ENCODE data around the gene USP38.
"Not testable (repeated sequence)": the region's sequence is repeated elsewhere in the genome, so short reads cannot be mapped to it uniquely, and the experiment has no call there.

USP38 gene

GRCh38 chr4:143212566-143212965 is 27.8 kb downstream of the USP38 start:
- DNase-seq = no peak

GRCh38 chr4:143215873-143216272 is 31.2 kb downstream of the USP38 start:
- no peak for DNase-seq

GRCh38 chr4:143224255-143224654 is 39.5 kb downstream of the USP38 start:
- DNase-seq = no peak

- DNase-seq = no peak
These were observed 40.5 kb downstream of the USP38 start for GRCh38 chr4:143225167-143225566.

GRCh38 chr4:143230683-143231082 is 46.0 kb downstream of the USP38 start:
- DNase-seq = no peak

GRCh38 chr4:143232277-143232676 is 47.6 kb downstream of the USP38 start:
- no peak for DNase-seq

- DNase-seq = no peak
These were observed 49.4 kb downstream of the USP38 start for GRCh38 chr4:143234153-143234552.

GRCh38 chr4:143237195-143237594 is 52.5 kb downstream of the USP38 start:
- DNase-seq = not testable (repeated sequence)

GRCh38 chr4:143240939-143241679 is 56.4 kb downstream of the USP38 start:
- no peak for DNase-seq

- DNase-seq = no peak
These were observed 57.2 kb downstream of the USP38 start for GRCh38 chr4:143241892-143242291.

GRCh38 chr4:143243041-143243440 is 58.3 kb downstream of the USP38 start:
- no peak for DNase-seq

- no peak for DNase-seq
These were observed 62.3 kb downstream of the USP38 start for GRCh38 chr4:143246977-143247376.

GRCh38 chr4:143247866-143248265 is 63.1 kb downstream of the USP38 start:
- DNase-seq = no peak

- no peak for DNase-seq
These were observed 64.1 kb downstream of the USP38 start for GRCh38 chr4:143248827-143249226.

GRCh38 chr4:143250617-143251016 is 65.9 kb downstream of the USP38 start:
- DNase-seq = no peak

GRCh38 chr4:143251348-143251747 is 66.6 kb downstream of the USP38 start:
- no peak for DNase-seq

GRCh38 chr4:143251779-143252178 is 67.1 kb downstream of the USP38 start:
- DNase-seq = no peak

- DNase-seq = no peak
These were observed 67.8 kb downstream of the USP38 start for GRCh38 chr4:143252478-143252877.

GRCh38 chr4:143253166-143253565 is 68.4 kb downstream of the USP38 start:
- no peak for DNase-seq

- no peak for DNase-seq
These were observed 69.9 kb downstream of the USP38 start for GRCh38 chr4:143254491-143255226.

- no peak for DNase-seq
These were observed 71.7 kb downstream of the USP38 start for GRCh38 chr4:143256456-143256855.

GRCh38 chr4:143257356-143257755 is 72.6 kb downstream of the USP38 start:
- DNase-seq = no peak

- DNase-seq = no peak
These were observed 76.0 kb downstream of the USP38 start for GRCh38 chr4:143260750-143261149.

GRCh38 chr4:143262838-143263237 is 78.1 kb downstream of the USP38 start:
- DNase-seq = no peak

- DNase-seq = not testable (repeated sequence)
These were observed 83.0 kb downstream of the USP38 start for GRCh38 chr4:143267690-143268089.
